B cell (primary cell): ENCODE measurements around the gene AMPD2. TPM values are rescaled to one million over a fixed set of nuclear protein-coding genes. Genes with fewer than 3 reads are reported as not detected.

Experiments used
- ATAC-seq: fragments of 200-7000 bp; cut with Tn5 transposase; one replicate; pipeline ENCODE4 v1.10.0; 2021; ENCODE audit warnings: low read depth, mild to moderate bottlenecking, moderate number of reproducible peaks, moderate library complexity
- CTCF ChIA-PET: fragments of 350-600 bp; sonication (Branson Sonifier 250); formaldehyde crosslinking; loops from one replicate; lab custom pipeline; 2021; ENCODE audit warnings: antibody characterized with exemption, inconsistent platforms; lab: Charles Lee
- POLR2A ChIA-PET: fragments of 350-600 bp; sonication (Branson Sonifier 250); formaldehyde crosslinking; loops from one replicate; lab custom pipeline; 2021; ENCODE audit warnings: antibody characterized with exemption; lab: Charles Lee
- DNase-seq: peaks from one replicate; pipeline ENCODE4 v3.0.0; 2013
- H2AFZ ChIP-seq: 2 replicates; pipeline ENCODE4 v1.6.1; 2012; ENCODE audit warnings: mild to moderate bottlenecking, low read depth, low read length; ENCODE audit not compliant: insufficient read depth, poor library complexity, severe bottlenecking
- H3K27ac ChIP-seq, 2 donors: 1 replicate in 1 of 2; 2 replicates in 1 of 2; pipeline ENCODE4 v1.5.1; 2012 to 2013; ENCODE audit warnings: low read length in 2 of 2, mild to moderate bottlenecking in 2 of 2, moderate library complexity in 1 of 2
- H3K27me3 ChIP-seq, 4 experiments: fragments of 200-600 bp in 1 of 4; sonication (generic) in 1 of 4; replicated peaks in 1 of 4; 1 replicate in 2 of 4; 2 replicates in 2 of 4; pipeline versions ENCODE4 v1.6.1 to v1.7.0; 2013 to 2016; ENCODE audit warnings: low read length in 3 of 4, mild to moderate bottlenecking in 2 of 4, mixed read lengths in 1 of 4, moderate library complexity in 1 of 4; ENCODE audit not compliant: insufficient read depth in 4 of 4, control insufficient read depth in 3 of 4; ENCODE audit errors: control extremely low read depth in 1 of 4
- H3K36me3 ChIP-seq, 2 experiments: replicated peaks in 1 of 2; 1 replicate in 1 of 2; 2 replicates in 1 of 2; pipeline versions ENCODE4 v1.6.1 to v1.7.1; 2013; ENCODE audit warnings: low read length in 1 of 2; ENCODE audit not compliant: insufficient read depth in 2 of 2, control insufficient read depth in 1 of 2; ENCODE audit errors: control extremely low read depth in 1 of 2, extremely low read depth in 1 of 2
- H3K4me1 ChIP-seq, 2 donors: fragments of 200-600 bp in 1 of 2; sonication (generic) in 1 of 2; 1 replicate in 1 of 2; 2 replicates in 1 of 2; pipeline versions ENCODE4 v1.5.1 to v1.6.1; 2013 to 2017; ENCODE audit warnings: low read length in 2 of 2; ENCODE audit not compliant: control insufficient read depth in 2 of 2, insufficient read depth in 2 of 2
- H3K4me2 ChIP-seq: replicated peaks from 2 replicates; pipeline ENCODE3; 2012; ENCODE audit warnings: mild to moderate bottlenecking, low read depth, low read length; ENCODE audit not compliant: poor library complexity, severe bottlenecking
- H3K4me3 ChIP-seq, 5 experiments: fragments of 200-600 bp in 1 of 5; sonication (generic) in 1 of 5; 1 replicate in 3 of 5; 2 replicates in 2 of 5; pipeline versions ENCODE4 v1.5.1 to v1.7.0; 2011 to 2016; ENCODE audit warnings: low read length in 4 of 5, mild to moderate bottlenecking in 4 of 5, low read depth in 2 of 5, control low read depth in 1 of 5, moderate library complexity in 1 of 5; ENCODE audit not compliant: insufficient read depth in 1 of 5; ENCODE audit errors: control extremely low read depth in 1 of 5, extremely low read depth in 1 of 5
- H3K79me2 ChIP-seq: fragments of 200-600 bp; sonication (generic); one replicate; pipeline ENCODE4 v1.6.0; 2016; ENCODE audit warnings: low read length; ENCODE audit not compliant: control insufficient read depth, insufficient read depth
- H3K9ac ChIP-seq: fragments of 200-600 bp; sonication (generic); 2 replicates; pipeline ENCODE4 v1.6.1; 2017; ENCODE audit warnings: mild to moderate bottlenecking, low read length, moderate library complexity
- H3K9me3 ChIP-seq, 3 donors: one replicate each; pipeline versions ENCODE4 v1.6.1 to v1.7.1; 2013; ENCODE audit warnings: low read length in 2 of 3; ENCODE audit not compliant: control insufficient read depth in 2 of 3, insufficient read depth in 1 of 3; ENCODE audit errors: control extremely low read depth in 1 of 3
- H4K20me1 ChIP-seq: 2 replicates; pipeline ENCODE4 v1.6.0; 2012; ENCODE audit warnings: mild to moderate bottlenecking, low read length; ENCODE audit not compliant: insufficient read depth, control insufficient read depth, poor library complexity, severe bottlenecking
- H3K27ac Mint-ChIP-seq: one replicate; pipeline ENCODE4 v1.8.0; 2021; ENCODE audit warnings: mixed read lengths
- H3K27me3 Mint-ChIP-seq: one replicate; pipeline ENCODE4 v1.8.0; 2021; ENCODE audit warnings: mixed read lengths
- H3K4me1 Mint-ChIP-seq: one replicate; pipeline ENCODE4 v1.8.0; 2021; ENCODE audit warnings: mixed read lengths
- H3K4me3 Mint-ChIP-seq: one replicate; pipeline ENCODE4 v1.8.0; 2021; ENCODE audit warnings: mixed read lengths
- H3K9me3 Mint-ChIP-seq: one replicate; pipeline ENCODE4 v1.8.0; 2022; ENCODE audit warnings: mixed read lengths; ENCODE audit not compliant: insufficient read depth
- EZH2 ChIP-seq: IDR thresholded peaks from 2 replicates; pipeline ENCODE4 v1.6.1; 2012; ENCODE audit warnings: borderline replicate concordance, low read depth, mild to moderate bottlenecking, moderate library complexity, low read length; ENCODE audit not compliant: insufficient read depth, poor library complexity, severe bottlenecking
- WGBS: methylation state at CpG from one replicate; pipeline ENCODE4 v1.1.5; 2013; ENCODE audit warnings: missing lambda C conversion rate; ENCODE audit not compliant: insufficient coverage; 5-methylcytosine and 5-hydroxymethylcytosine counted together
- intact Hi-C: fragments of 100-400 bp; cut with micrococcal nuclease; formaldehyde crosslinking; loops from one replicate; pipeline ENCODE4 v1.10.0; 2022
- polyA plus RNA-seq: library from polyadenylated mRNA; depleted of rRNA; stranded (reverse); fragments of >200 nt; gene quantifications from 2 replicates; pipeline ENCODE4 v1.2.3, GENCODE V29; 2012
- total RNA-seq, 2 donors: library from RNA; stranded (reverse); fragments of 120-200 nt in 1 of 2; gene quantifications; 1 replicate in 1 of 2; 2 replicates in 1 of 2; pipeline versions ENCODE4 v1.2.3 to v1.2.4, GENCODE V29; 2013 to 2022
- TF ChIP-seq, protein P1 (sequence below): fragments of 200-600 bp; IDR thresholded peaks from one replicate; pipeline ENCODE4 v1.8.0; 2022; ENCODE audit warnings: antibody characterized with exemption, mild to moderate bottlenecking

AMPD2 gene
- total and polyA plus RNA-seq, 2 donors (not counting 1 experiment from before 2014, with no cell fraction given): 104 to 121 TPM

DNA sequence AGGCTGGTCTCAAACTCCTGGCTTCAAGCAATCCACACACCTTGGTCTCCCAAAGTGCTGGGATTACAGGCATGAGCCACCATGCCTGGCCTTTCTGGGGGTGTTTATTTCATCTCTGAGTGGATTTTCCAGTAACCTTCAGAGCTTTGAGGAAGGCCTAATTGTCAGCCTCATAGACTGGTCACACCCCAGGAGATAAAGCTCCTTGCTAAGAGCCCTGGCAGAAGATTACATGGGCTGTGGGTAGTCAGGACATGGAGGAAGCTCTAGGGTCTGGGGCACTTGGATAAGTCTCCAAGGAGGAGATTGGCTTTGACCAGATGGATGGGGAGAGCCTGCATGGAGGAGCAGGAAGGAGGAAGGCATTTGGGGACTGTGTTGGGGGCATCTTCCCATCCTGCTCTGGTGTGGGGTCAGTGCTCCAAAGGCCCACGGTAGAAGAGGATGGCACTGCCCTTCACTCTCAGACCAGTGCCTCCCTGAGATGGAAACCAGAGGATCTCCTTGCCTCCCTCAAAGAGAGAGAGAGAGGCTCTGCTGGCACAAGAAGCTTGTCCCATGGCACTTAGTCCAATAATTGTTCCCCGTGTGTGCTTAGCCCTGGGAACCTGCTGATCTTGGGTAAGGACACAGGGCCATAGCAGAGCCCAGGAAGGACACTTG is 21.6 kb downstream of the AMPD2 start:
- 82% methylated on average over 2 of the region's 2 CpGs for WGBS
- no peak overlapping the region for H3K4me3 ChIP-seq
- TF ChIP-seq, protein P1, sequence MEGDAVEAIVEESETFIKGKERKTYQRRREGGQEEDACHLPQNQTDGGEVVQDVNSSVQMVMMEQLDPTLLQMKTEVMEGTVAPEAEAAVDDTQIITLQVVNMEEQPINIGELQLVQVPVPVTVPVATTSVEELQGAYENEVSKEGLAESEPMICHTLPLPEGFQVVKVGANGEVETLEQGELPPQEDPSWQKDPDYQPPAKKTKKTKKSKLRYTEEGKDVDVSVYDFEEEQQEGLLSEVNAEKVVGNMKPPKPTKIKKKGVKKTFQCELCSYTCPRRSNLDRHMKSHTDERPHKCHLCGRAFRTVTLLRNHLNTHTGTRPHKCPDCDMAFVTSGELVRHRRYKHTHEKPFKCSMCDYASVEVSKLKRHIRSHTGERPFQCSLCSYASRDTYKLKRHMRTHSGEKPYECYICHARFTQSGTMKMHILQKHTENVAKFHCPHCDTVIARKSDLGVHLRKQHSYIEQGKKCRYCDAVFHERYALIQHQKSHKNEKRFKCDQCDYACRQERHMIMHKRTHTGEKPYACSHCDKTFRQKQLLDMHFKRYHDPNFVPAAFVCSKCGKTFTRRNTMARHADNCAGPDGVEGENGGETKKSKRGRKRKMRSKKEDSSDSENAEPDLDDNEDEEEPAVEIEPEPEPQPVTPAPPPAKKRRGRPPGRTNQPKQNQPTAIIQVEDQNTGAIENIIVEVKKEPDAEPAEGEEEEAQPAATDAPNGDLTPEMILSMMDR: no peak
- no peak for TF ChIP-seq EZH2
- H4K20me1 ChIP-seq: no peaks in the 10 kb centered on the region
- Mint-ChIP-seq H3K4me3 (no peak overlapping the region), H3K4me1 (peaks cover 13% of the 10 kb centered on the region), H3K27me3 (peaks cover 4% of the 10 kb centered on the region), H3K9me3 (no peaks in the 10 kb centered on the region), H3K27ac (no peak overlapping the region)
- intact Hi-C loops: no loop called here
- H3K4me2 ChIP-seq: no peak overlapping the region
- no peak overlapping the region for H2AFZ ChIP-seq
- H3K79me2 ChIP-seq: no peaks in the 10 kb centered on the region
- H3K27ac ChIP-seq: no peak overlapping the region
- DNase-seq (peak; percentile 7), ATAC-seq (no peak)
- H3K4me1 ChIP-seq: peaks cover 4 to 14% of the 10 kb centered on the region in 2 donors
- H3K9me3 ChIP-seq: no peaks in the 10 kb centered on the region
- no peaks in the 10 kb centered on the region for H3K36me3 ChIP-seq
- no peak overlapping the region for H3K9ac ChIP-seq
- peaks cover 0 to 2% (median 0%) of the 10 kb centered on the region in 4 experiments for H3K27me3 ChIP-seq
- CTCF ChIA-PET: interaction anchor here (0.5 to 16.5 kb wide), 37 partner anchors 10 to 782 kb away, joined by 3 to 276 read pairs (median 8); partner anchors contain the start of genes AHCYL1, AMPD2, GNAI3 and GNAT2
- POLR2A ChIA-PET: interaction anchor here (0.6 to 1.5 kb wide), 3 partner anchors 93 to 370 kb away, joined by 3 to 8 read pairs (median 6); partner anchors contain the start of gene GNAI3

DNA sequence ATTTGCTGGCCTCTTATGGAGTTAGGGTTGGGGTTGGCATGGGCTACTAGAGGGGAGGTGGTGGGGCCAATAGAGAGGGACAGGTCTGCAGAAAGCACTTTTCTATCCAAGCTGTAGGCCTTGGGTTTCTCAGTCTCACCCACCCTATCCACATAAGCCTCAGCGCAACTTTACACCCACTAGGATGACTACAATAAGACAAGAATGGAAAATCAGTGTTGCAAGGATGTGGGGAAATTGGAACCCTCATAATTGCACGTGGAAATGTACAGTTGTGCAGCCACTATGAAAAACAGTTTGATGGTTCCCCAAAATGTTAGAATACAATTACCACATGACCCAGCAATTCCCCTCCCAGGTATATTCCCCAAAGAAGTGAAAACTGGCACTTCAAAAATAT is 22.2 kb downstream of the AMPD2 start:
- Histone ChIP-seq H3K4me3 (no peak overlapping the region), H4K20me1 (no peaks in the 10 kb centered on the region), H3K4me1 (peaks cover 4 to 14% of the 10 kb centered on the region in 2 donors), H3K36me3 (no peaks in the 10 kb centered on the region), H3K9ac (no peak overlapping the region), H3K9me3 (no peaks in the 10 kb centered on the region), H3K27ac (no peak overlapping the region), H3K79me2 (no peaks in the 10 kb centered on the region), H3K4me2 (no peak overlapping the region), H2AFZ (no peak overlapping the region), H3K27me3 (peaks cover 0 to 2% (median 0%) of the 10 kb centered on the region in 4 experiments)
- Mint-ChIP-seq H3K4me1 (peaks cover 13% of the 10 kb centered on the region), H3K27ac (no peak overlapping the region), H3K27me3 (peaks cover 4% of the 10 kb centered on the region), H3K9me3 (no peaks in the 10 kb centered on the region), H3K4me3 (no peak overlapping the region)
- POLR2A ChIA-PET: no interaction called here
- no peak for DNase-seq
- ATAC-seq: no peak
- intact Hi-C loops: loop anchor here (2.0 kb wide), 1 partner anchor 45 kb away; the partner anchor contains the start of gene GSTM1
- CTCF ChIA-PET: interaction anchor here (0.5 to 16.5 kb wide), 17 partner anchors 9 to 782 kb away, joined by 3 to 276 read pairs (median 25); partner anchors contain the start of genes AHCYL1, AMPD2, GNAT2 and GPR61
- TF ChIP-seq, protein P1: no peak
- TF ChIP-seq EZH2: no peak
- 60% methylated on average over 1 of the region's 2 CpGs for WGBS
